Osteoblast (primary cell): ENCODE measurements around the gene ACAN. TPM values are rescaled to one million over a fixed set of nuclear protein-coding genes. Genes with fewer than 3 reads are reported as not detected.

ENCODE experiments used
- DNase-seq: peaks from one replicate; pipeline ENCODE4 v3.0.0; 2011; ENCODE audit warnings: low spot score, mixed read lengths; ENCODE audit not compliant: insufficient read length; ENCODE audit errors: missing footprints
- H2AFZ ChIP-seq: 2 replicates; pipeline ENCODE4 v1.6.0; 2011; ENCODE audit warnings: mild to moderate bottlenecking, low read length
- H3K27ac ChIP-seq: 2 replicates; pipeline ENCODE4 v1.5.1; 2011; ENCODE audit warnings: mild to moderate bottlenecking, low read depth, low read length, moderate library complexity
- H3K27me3 ChIP-seq: 2 replicates; pipeline ENCODE4 v1.6.0; 2012; ENCODE audit warnings: mild to moderate bottlenecking, control low read depth, inconsistent platforms, low read length, moderate library complexity; ENCODE audit not compliant: insufficient read depth
- H3K36me3 ChIP-seq: 2 replicates; pipeline ENCODE4 v1.5.1; 2011; ENCODE audit warnings: mild to moderate bottlenecking, low read length, control low read depth, moderate library complexity; ENCODE audit not compliant: insufficient read depth
- H3K4me1 ChIP-seq: 2 replicates; pipeline ENCODE4 v1.5.1; 2011; ENCODE audit warnings: mild to moderate bottlenecking, low read length, control low read depth, moderate library complexity; ENCODE audit not compliant: insufficient read depth
- H3K4me2 ChIP-seq: 2 replicates; pipeline ENCODE4 v1.6.0; 2011; ENCODE audit warnings: mild to moderate bottlenecking, low read length; ENCODE audit not compliant: insufficient read depth
- H3K4me3 ChIP-seq: fragments of 200-600 bp; sonication (generic); 3 replicates; pipeline ENCODE4 v1.5.1; 2012; ENCODE audit warnings: mild to moderate bottlenecking, low read length, inconsistent platforms; ENCODE audit not compliant: insufficient read depth
- H3K79me2 ChIP-seq: 2 replicates; pipeline ENCODE4 v1.6.0; 2012; ENCODE audit warnings: mild to moderate bottlenecking, low read length, control low read depth, inconsistent platforms; ENCODE audit not compliant: insufficient read depth
- H3K9me3 ChIP-seq: 2 replicates; pipeline ENCODE4 v1.5.1; 2011; ENCODE audit warnings: low read depth, low read length, control low read depth
- H4K20me1 ChIP-seq: 2 replicates; pipeline ENCODE4 v1.6.0; 2012; ENCODE audit warnings: mild to moderate bottlenecking, low read length, control low read depth; ENCODE audit not compliant: insufficient read depth
- CTCF ChIP-seq: IDR thresholded peaks from 2 replicates; pipeline ENCODE4 v1.5.1; 2011; ENCODE audit warnings: mild to moderate bottlenecking, low read depth, low read length, moderate library complexity; ENCODE audit errors: extremely low read depth
- total RNA-seq: library from RNA; depleted of rRNA; stranded (reverse); fragments of >200 nt; gene quantifications from 2 replicates; pipeline ENCODE4 v1.2.3, GENCODE V29; 2012

ACAN gene
- total RNA-seq, 1 donor, result 12.7 TPM

GRCh38 chr15:88792342-88793282 is 10.6 kb upstream of the ACAN start:
- Histone ChIP-seq H3K4me1 (no peaks in the 10 kb centered on the region), H3K9me3 (no peaks in the 10 kb centered on the region), H3K27ac (no peak overlapping the region), H2AFZ (no peak overlapping the region), H3K36me3 (no peaks in the 10 kb centered on the region), H3K79me2 (no peaks in the 10 kb centered on the region), H3K4me3 (no peak overlapping the region), H3K4me2 (no peak overlapping the region), H4K20me1 (no peaks in the 10 kb centered on the region), H3K27me3 (peaks cover 10% of the 10 kb centered on the region)
- no peak for DNase-seq
- TF ChIP-seq CTCF, result no peak

- H3K9me3 ChIP-seq, result no peaks in the 10 kb centered on the region
- H3K4me1 ChIP-seq, result peaks cover 4% of the 10 kb centered on the region
- no peaks in the 10 kb centered on the region for H3K36me3 ChIP-seq
- H3K79me2 ChIP-seq, result no peaks in the 10 kb centered on the region
- H4K20me1 ChIP-seq, result no peaks in the 10 kb centered on the region
- no peak for DNase-seq
- no peak overlapping the region for H3K27ac ChIP-seq
- no peak overlapping the region for H3K4me2 ChIP-seq
- peaks cover 10% of the 10 kb centered on the region for H3K27me3 ChIP-seq
- no peak overlapping the region for H3K4me3 ChIP-seq
- no peak overlapping the region for H2AFZ ChIP-seq
- TF ChIP-seq CTCF, result no peak
These were observed 9.2 kb upstream of the ACAN start for GRCh38 chr15:88794001-88794400.

GRCh38 chr15:88797663-88798339 is 5.4 kb upstream of the ACAN start:
- peaks cover 21% of the 10 kb centered on the region for H3K27me3 ChIP-seq
- no peak overlapping the region for H3K27ac ChIP-seq
- H3K36me3 ChIP-seq, result no peaks in the 10 kb centered on the region
- no peaks in the 10 kb centered on the region for H4K20me1 ChIP-seq
- H3K4me3 ChIP-seq, result no peak overlapping the region
- H3K4me2 ChIP-seq, result no peak overlapping the region
- no peak for DNase-seq
- peaks cover 12% of the 10 kb centered on the region for H3K4me1 ChIP-seq
- no peaks in the 10 kb centered on the region for H3K9me3 ChIP-seq
- TF ChIP-seq CTCF, result no peak
- no peak overlapping the region for H2AFZ ChIP-seq
- no peaks in the 10 kb centered on the region for H3K79me2 ChIP-seq

- peaks cover 12% of the 10 kb centered on the region for H3K4me1 ChIP-seq
- H3K4me2 ChIP-seq, result no peak overlapping the region
- peaks cover under 1% of the 10 kb centered on the region for H4K20me1 ChIP-seq
- no peaks in the 10 kb centered on the region for H3K9me3 ChIP-seq
- peaks cover 4% of the 10 kb centered on the region for H3K79me2 ChIP-seq
- DNase-seq, result no peak
- no peak for TF ChIP-seq CTCF
- no peaks in the 10 kb centered on the region for H3K36me3 ChIP-seq
- H3K4me3 ChIP-seq, result no peak overlapping the region
- no peak overlapping the region for H3K27ac ChIP-seq
- H2AFZ ChIP-seq, result no peak overlapping the region
- peaks cover 22% of the 10 kb centered on the region for H3K27me3 ChIP-seq
These were observed 3.9 kb upstream of the ACAN start for GRCh38 chr15:88799341-88799740.
